ENCODE results near the gene EGLN2.
"Not testable (repeated sequence)": the region's sequence is repeated elsewhere in the genome, so short reads cannot be mapped to it uniquely, and the experiment has no call there.

DNA sequence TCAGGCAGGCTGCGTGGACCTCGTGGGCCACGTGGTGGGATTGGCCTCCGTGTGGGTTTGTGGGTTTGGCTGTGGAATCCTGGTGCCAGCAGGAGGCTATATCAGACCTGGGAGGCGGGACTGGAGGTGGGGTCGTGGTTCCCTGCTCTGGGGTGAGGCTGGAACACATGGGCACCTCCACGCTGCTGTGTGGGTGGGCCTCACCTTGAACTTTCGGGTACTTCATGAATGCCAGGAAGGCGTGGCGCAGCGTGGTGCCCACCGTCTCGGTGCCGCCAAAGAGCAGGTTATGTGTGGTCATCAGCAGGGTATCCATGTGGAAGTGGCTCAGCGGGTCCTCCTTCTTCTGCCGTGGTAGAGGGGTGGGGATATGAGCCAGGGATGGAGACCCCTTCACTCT, 25.9 kb downstream of the EGLN2 start:
- TF ChIP-seq POLR2AphosphoS5 (IDR thresholded peaks at IDR 0.05; ENCODE audit: borderline replicate concordance, low read depth, low read length); EZH2 (IDR thresholded peaks at IDR 0.05): not testable (repeated sequence)
